Measurements from ENCODE around the gene TCF4. TPM values are rescaled to one million over a fixed set of nuclear protein-coding genes. Genes with fewer than 3 reads are reported as not detected.

Gene TCF4
- total and polyA plus RNA-seq, 5 experiments from 2014 or later: 0.39 to 8.9 (median 1.1) TPM

GRCh38 chr18:55432307-55433040 lies 155.5 kb downstream of the TCF4 start:
- Mint-ChIP-seq H3K9me3 (peaks cover 0 to 6% (median 0%) of the 10 kb centered on the region in 9 donors), H3K27ac (no peak overlapping the region), H3K4me1 (peaks cover 0 to 8% (median 0%) of the 10 kb centered on the region in 4 donors), H3K4me3 (no peak overlapping the region), H3K27me3 (no peaks in the 10 kb centered on the region), H3K36me3 (no peaks in the 10 kb centered on the region)
- ATAC-seq (no peak), DNase-seq (no peak)
- POLR2A ChIA-PET: no interaction called here

GRCh38 chr18:55430026-55430425 lies 158.0 kb downstream of the TCF4 start:
- no peak for ATAC-seq
- Mint-ChIP-seq H3K27me3 (peaks cover 0 to 4% (median 0%) of the 10 kb centered on the region in 5 donors), H3K9me3 (no peaks in the 10 kb centered on the region), H3K4me3 (no peak overlapping the region), H3K36me3 (no peaks in the 10 kb centered on the region), H3K27ac (no peak overlapping the region), H3K4me1 (peaks cover 0 to 8% (median 0%) of the 10 kb centered on the region in 4 donors)
- DNase-seq: no peak
- POLR2A ChIA-PET: no interaction called here

GRCh38 chr18:55427951-55428350 lies 160.0 kb downstream of the TCF4 start:
- no peaks in the 10 kb centered on the region for H3K36me3 Mint-ChIP-seq
- H3K4me3 Mint-ChIP-seq: no peak overlapping the region
- H3K27me3 Mint-ChIP-seq: peaks cover 2 to 13% (median 7%) of the 10 kb centered on the region in 5 donors
- peaks cover 0 to 9% (median 0%) of the 10 kb centered on the region in 4 donors for H3K4me1 Mint-ChIP-seq
- ATAC-seq: no peak
- POLR2A ChIA-PET: no interaction called here
- no peaks in the 10 kb centered on the region for H3K9me3 Mint-ChIP-seq
- no peak for DNase-seq
- H3K27ac Mint-ChIP-seq: no peak overlapping the region

- Mint-ChIP-seq H3K4me1 (peaks cover 0 to 17% (median under 1%) of the 10 kb centered on the region in 4 donors), H3K27me3 (peaks cover 2 to 21% (median 9%) of the 10 kb centered on the region in 5 donors), H3K9me3 (no peaks in the 10 kb centered on the region), H3K27ac (no peak overlapping the region), H3K4me3 (no peak overlapping the region), H3K36me3 (no peaks in the 10 kb centered on the region)
- DNase-seq (no peak), ATAC-seq (no peak)
- POLR2A ChIA-PET: no interaction called here
Measured at GRCh38 chr18:55425698-55426097, 162.3 kb downstream of the TCF4 start.

GRCh38 chr18:55422456-55423180 lies 165.4 kb downstream of the TCF4 start:
- Mint-ChIP-seq H3K4me1 (peaks cover 0 to 29% (median 3%) of the 10 kb centered on the region in 4 donors), H3K36me3 (no peaks in the 10 kb centered on the region), H3K27ac (no peak overlapping the region), H3K9me3 (no peaks in the 10 kb centered on the region), H3K27me3 (peaks cover 3 to 21% (median 14%) of the 10 kb centered on the region in 5 donors), H3K4me3 (peak overlapping the region in 1 of 10 donors; percentile 17)
- DNase-seq (no peak), ATAC-seq (no peak)
- POLR2A ChIA-PET: no interaction called here

GRCh38 chr18:55421615-55422419 lies 166.2 kb downstream of the TCF4 start:
- POLR2A ChIA-PET: no interaction called here
- ATAC-seq (no peak), DNase-seq (no peak)
- peak overlapping the region in 1 of 10 donors; percentile 6 for H3K4me3 Mint-ChIP-seq
- H3K9me3 Mint-ChIP-seq: no peaks in the 10 kb centered on the region
- no peak overlapping the region for H3K27ac Mint-ChIP-seq
- H3K4me1 Mint-ChIP-seq: peaks cover 0 to 29% (median 3%) of the 10 kb centered on the region in 4 donors
- H3K27me3 Mint-ChIP-seq: peaks cover 3 to 21% (median 14%) of the 10 kb centered on the region in 5 donors
- H3K36me3 Mint-ChIP-seq: no peaks in the 10 kb centered on the region

- peaks cover 3 to 21% (median 12%) of the 10 kb centered on the region in 5 donors for H3K27me3 Mint-ChIP-seq
- POLR2A ChIA-PET: no interaction called here
- DNase-seq (no peak), ATAC-seq (no peak)
- no peaks in the 10 kb centered on the region for H3K9me3 Mint-ChIP-seq
- H3K27ac Mint-ChIP-seq: peak overlapping the region in 1 of 10 donors; percentile 53
- H3K4me3 Mint-ChIP-seq: peak overlapping the region in 1 of 10 donors; percentile 72
- peaks cover 0 to 29% (median 3%) of the 10 kb centered on the region in 4 donors for H3K4me1 Mint-ChIP-seq
- H3K36me3 Mint-ChIP-seq: no peaks in the 10 kb centered on the region
Measured at GRCh38 chr18:55421308-55421614, 166.7 kb downstream of the TCF4 start.

GRCh38 chr18:55420665-55421307 lies 167.2 kb downstream of the TCF4 start:
- POLR2A ChIA-PET: no interaction called here
- DNase-seq (no peak), ATAC-seq (no peak)
- H3K9me3 Mint-ChIP-seq: no peaks in the 10 kb centered on the region
- peaks cover 0 to 29% (median 3%) of the 10 kb centered on the region in 4 donors for H3K4me1 Mint-ChIP-seq
- peak overlapping the region in 3 of 10 donors; percentile 18 to 53 (median 44) for H3K27ac Mint-ChIP-seq
- no peaks in the 10 kb centered on the region for H3K36me3 Mint-ChIP-seq
- peak overlapping the region in 1 of 10 donors; percentile 72 for H3K4me3 Mint-ChIP-seq
- H3K27me3 Mint-ChIP-seq: peaks cover 3 to 21% (median 12%) of the 10 kb centered on the region in 5 donors

GRCh38 chr18:55419947-55420664 lies 167.9 kb downstream of the TCF4 start:
- peaks cover 3 to 21% (median 11%) of the 10 kb centered on the region in 5 donors for H3K27me3 Mint-ChIP-seq

GRCh38 chr18:55419132-55419946 lies 168.7 kb downstream of the TCF4 start:
- H3K9me3 Mint-ChIP-seq: no peaks in the 10 kb centered on the region
- no peaks in the 10 kb centered on the region for H3K36me3 Mint-ChIP-seq
- H3K27me3 Mint-ChIP-seq: peaks cover 2 to 21% (median 11%) of the 10 kb centered on the region in 5 donors
- no peak overlapping the region for H3K27ac Mint-ChIP-seq
- ATAC-seq: no peak
- POLR2A ChIA-PET: no interaction called here
- H3K4me3 Mint-ChIP-seq: no peak overlapping the region
- H3K4me1 Mint-ChIP-seq: peaks cover 0 to 33% (median 3%) of the 10 kb centered on the region in 4 donors
- no peak for DNase-seq

More at GRCh38 chr18:55419947-55420664, 167.9 kb downstream of the TCF4 start:
- POLR2A ChIA-PET: no interaction called here
- ATAC-seq (no peak), DNase-seq (no peak)
- Mint-ChIP-seq H3K9me3 (no peaks in the 10 kb centered on the region), H3K4me3 (peak overlapping the region in 2 of 10 donors; percentile 33 to 72), H3K27ac (peak overlapping the region in 2 of 10 donors; percentile 49 to 53), H3K36me3 (no peaks in the 10 kb centered on the region), H3K4me1 (peaks cover 0 to 33% (median 3%) of the 10 kb centered on the region in 4 donors)

GRCh38 chr18:55418439-55418838 lies 169.6 kb downstream of the TCF4 start:
- no peak for DNase-seq
- no peak for ATAC-seq
- H3K36me3 Mint-ChIP-seq: no peaks in the 10 kb centered on the region
- peaks cover 0 to 30% (median 3%) of the 10 kb centered on the region in 4 donors for H3K4me1 Mint-ChIP-seq
- POLR2A ChIA-PET: no interaction called here
- no peak overlapping the region for H3K27ac Mint-ChIP-seq
- H3K9me3 Mint-ChIP-seq: no peaks in the 10 kb centered on the region
- peaks cover 2 to 12% (median 8%) of the 10 kb centered on the region in 5 donors for H3K27me3 Mint-ChIP-seq
- H3K4me3 Mint-ChIP-seq: no peak overlapping the region
